A549 (cell line): ENCODE results near the gene MLLT10. TPM values are rescaled to one million over a fixed set of nuclear protein-coding genes. Genes with fewer than 3 reads are reported as not detected.

Experiments used
- ATAC-seq, 2 experiments: fragments of 200-7000 bp in 1 of 2; fragments of >200 bp in 1 of 2; cut with Nextera tagmentation in 1 of 2; cut with Tn5 transposase in 1 of 2; 3 replicates each; pipeline versions ENCODE4 v1.8.0 to v1.9.1; 2018 to 2020; ENCODE audit warnings: mild to moderate bottlenecking in 1 of 2, moderate library complexity in 1 of 2
- CTCF ChIA-PET: fragments of 300-600 bp; sonication (Branson Sonifier 250); formaldehyde crosslinking; extraction: SDS; loops from one replicate; lab custom pipeline; 2021; ENCODE audit warnings: antibody characterized with exemption, inconsistent platforms; lab: Yijun Ruan, JAX
- POLR2A ChIA-PET: fragments of 350-600 bp; formaldehyde crosslinking; extraction: SDS; loops from one replicate; lab custom pipeline; 2021; ENCODE audit warnings: antibody characterized with exemption, inconsistent platforms; lab: Yijun Ruan, JAX
- DNase-seq, 2 experiments: peaks; one replicate each; pipeline versions ENCODE4 v3.0.0 to v3.0.0-alpha.2; 2011 to 2016; ENCODE audit warnings: low read depth in 1 of 2, low spot score in 1 of 2
- FAIRE-seq: peaks from 2 replicates; lab custom pipeline; 2011; peaks lifted over from hg19 to GRCh38; lab: Jason Lieb, UNC
- H3K27ac ChIP-seq, 2 experiments: fragments of >200 bp; sonication (Bioruptor Twin); formaldehyde crosslinking; 3 replicates each; pipeline ENCODE4 v1.5.1; 2016 to 2017
- H3K4me1 ChIP-seq: fragments of >200 bp; sonication (Bioruptor Twin); formaldehyde crosslinking; 3 replicates; pipeline ENCODE4 v1.6.1; 2016
- H3K4me2 ChIP-seq: fragments of >200 bp; sonication (Bioruptor Twin); formaldehyde crosslinking; 3 replicates; pipeline ENCODE4 v1.6.1; 2016
- H3K4me3 ChIP-seq: fragments of >200 bp; sonication (Bioruptor Twin); formaldehyde crosslinking; 3 replicates; pipeline ENCODE4 v1.5.1; 2016
- H3K9me3 ChIP-seq: fragments of >200 bp; sonication (Bioruptor Twin); formaldehyde crosslinking; 3 replicates; pipeline ENCODE4 v1.6.1; 2016
- ATOH8 ChIP-seq: fragments of 250-450 bp; sonication (Bioruptor Pico); IDR thresholded peaks from 2 replicates; pipeline ENCODE4 v1.5.0; 2020; ENCODE audit warnings: low read depth, mild to moderate bottlenecking, moderate library complexity
- BHLHE40 ChIP-seq: IDR thresholded peaks from 2 replicates; pipeline ENCODE4 v1.6.1; 2012; ENCODE audit warnings: low read depth, low read length, inconsistent platforms
- CBX8 ChIP-seq: fragments of 200-600 bp; sonication (generic); IDR thresholded peaks from 2 replicates; pipeline ENCODE4 v1.6.1; 2016
- CHD4 ChIP-seq: fragments of 200-600 bp; sonication (generic); IDR thresholded peaks from 2 replicates; pipeline ENCODE4 v1.6.1; 2016; ENCODE audit warnings: antibody characterized with exemption, mild to moderate bottlenecking, borderline replicate concordance
- CTCF ChIP-seq: fragments of >200 bp; sonication (Bioruptor Twin); formaldehyde crosslinking; IDR thresholded peaks from 3 replicates; pipeline ENCODE4 v1.5.1; 2016
- E2F6 ChIP-seq: IDR thresholded peaks from 2 replicates; pipeline ENCODE4 v1.6.1; 2012; ENCODE audit warnings: low read depth, borderline replicate concordance
- EP300 ChIP-seq, 2 experiments: fragments of >200 bp; sonication (Bioruptor Twin); formaldehyde crosslinking; IDR thresholded peaks; 2 replicates in 1 of 2; 3 replicates in 1 of 2; pipeline ENCODE4 v1.6.1; 2016 to 2017
- FOXS1 ChIP-seq: fragments of 250-450 bp; sonication (Bioruptor Pico); IDR thresholded peaks from 2 replicates; pipeline ENCODE4 v1.5.0; 2020; ENCODE audit warnings: mild to moderate bottlenecking, moderate library complexity
- GATA3 ChIP-seq: IDR thresholded peaks from 2 replicates; pipeline ENCODE4 v1.6.1; 2012; ENCODE audit warnings: borderline replicate concordance
- HMGXB4 ChIP-seq: fragments of 250-450 bp; sonication (Bioruptor Pico); IDR thresholded peaks from 2 replicates; pipeline ENCODE4 v1.5.0; 2021; ENCODE audit warnings: mild to moderate bottlenecking, moderate library complexity, borderline replicate concordance
- HOXB13 ChIP-seq: fragments of 250-450 bp; sonication (Bioruptor Pico); IDR thresholded peaks from 2 replicates; pipeline ENCODE4 v1.5.0; 2020; ENCODE audit warnings: low read depth, mild to moderate bottlenecking, moderate library complexity
- HOXB5 ChIP-seq: fragments of 250-450 bp; sonication (Bioruptor Pico); IDR thresholded peaks from 2 replicates; pipeline ENCODE4 v1.5.0; 2020; ENCODE audit warnings: mild to moderate bottlenecking, moderate library complexity
- JUNB ChIP-seq: fragments of >200 bp; sonication (Bioruptor Twin); formaldehyde crosslinking; IDR thresholded peaks from 2 replicates; pipeline ENCODE4 v1.6.1; 2016
- MAFK ChIP-seq: fragments of 450-650 bp; IDR thresholded peaks from 2 replicates; pipeline ENCODE4 v1.6.1; 2014; ENCODE audit not compliant: partially characterized antibody
- MAZ ChIP-seq: fragments of 150-350 bp; IDR thresholded peaks from 2 replicates; pipeline ENCODE4 v1.6.1; 2014; ENCODE audit warnings: antibody characterized with exemption, low read depth, low read length, borderline replicate concordance
- MYC ChIP-seq: IDR thresholded peaks from 2 replicates; pipeline ENCODE4 v1.6.1; 2012; ENCODE audit warnings: mild to moderate bottlenecking, inconsistent platforms, low read length, improper control_type of control experiment, borderline replicate concordance
- POLR2A ChIP-seq: IDR thresholded peaks from 2 replicates; pipeline ENCODE4 v1.6.1; 2012; ENCODE audit warnings: mild to moderate bottlenecking, low read length
- RCOR1 ChIP-seq: fragments of 150-350 bp; IDR thresholded peaks from 2 replicates; pipeline ENCODE4 v1.6.1; 2014; ENCODE audit warnings: antibody characterized with exemption, low read length, low read depth
- REST ChIP-seq: fragments of 200-600 bp; sonication (generic); IDR thresholded peaks from 2 replicates; pipeline ENCODE4 v1.6.1; 2016; ENCODE audit warnings: antibody characterized with exemption, mild to moderate bottlenecking, moderate library complexity
- RFX5 ChIP-seq: fragments of 450-650 bp; IDR thresholded peaks from 2 replicates; pipeline ENCODE4 v1.7.1; 2014; ENCODE audit warnings: antibody characterized with exemption, mild to moderate bottlenecking, moderate library complexity
- SMC3 ChIP-seq: fragments of >200 bp; sonication (Bioruptor Twin); formaldehyde crosslinking; IDR thresholded peaks from 3 replicates; pipeline ENCODE4 v1.6.1; 2018; ENCODE audit warnings: inconsistent platforms
- ZSCAN20 ChIP-seq: fragments of 250-450 bp; sonication (Bioruptor Pico); IDR thresholded peaks from 2 replicates; pipeline ENCODE4 v1.8.0; 2022; ENCODE audit warnings: mild to moderate bottlenecking, moderate library complexity
- WGBS: methylation state at CpG from one replicate; pipeline ENCODE4 v1.1.6; 2017; ENCODE audit errors: missing lambda C conversion rate; 5-methylcytosine and 5-hydroxymethylcytosine counted together
- polyA plus RNA-seq, 4 experiments: library from polyadenylated mRNA; depleted of rRNA in 3 of 4; stranded (reverse); fragments of >200 nt; fragmentation: RNase III in 1 of 4; extraction: RNeasy Plus Mini Kit Qiagen cat#74134 plus additional on column Dnase treatment in 1 of 4; gene quantifications; 2 replicates in 3 of 4; 3 replicates in 1 of 4; pipeline ENCODE4 v1.2.3, GENCODE V29; 2011 to 2017
- TF ChIP-seq, protein P1 (sequence below): fragments of 450-650 bp; IDR thresholded peaks from 2 replicates; pipeline ENCODE4 v1.6.1; 2014; ENCODE audit warnings: antibody characterized with exemption

Gene MLLT10
- polyA plus RNA-seq, 2 of the 4 experiments (the other 2 are of a cell fraction): 41.7 to 54.1 TPM

DNA sequence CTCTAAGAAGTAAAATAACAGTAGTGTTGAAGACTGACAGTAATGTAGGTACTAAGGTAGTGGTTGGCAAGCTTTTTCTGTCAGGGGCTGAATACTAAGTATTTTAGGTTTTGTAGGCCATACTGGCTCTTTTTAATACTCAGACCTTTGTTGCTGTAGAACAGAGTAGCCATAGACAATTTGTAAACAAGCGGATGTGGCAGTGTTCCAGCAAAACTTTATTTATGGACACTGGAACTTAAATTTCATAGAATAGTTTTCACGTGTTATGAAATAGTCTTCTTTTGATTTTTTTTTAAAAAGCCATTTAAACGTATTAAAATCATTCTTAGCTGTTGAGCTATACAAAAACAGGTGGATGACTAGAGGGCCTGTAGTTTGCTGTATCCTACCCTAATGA is 121.2 kb downstream of the MLLT10 start (continued):
- TF ChIP-seq ZSCAN20: no peak
- TF ChIP-seq BHLHE40: no peak
- TF ChIP-seq RCOR1: no peak
- TF ChIP-seq, protein P1, sequence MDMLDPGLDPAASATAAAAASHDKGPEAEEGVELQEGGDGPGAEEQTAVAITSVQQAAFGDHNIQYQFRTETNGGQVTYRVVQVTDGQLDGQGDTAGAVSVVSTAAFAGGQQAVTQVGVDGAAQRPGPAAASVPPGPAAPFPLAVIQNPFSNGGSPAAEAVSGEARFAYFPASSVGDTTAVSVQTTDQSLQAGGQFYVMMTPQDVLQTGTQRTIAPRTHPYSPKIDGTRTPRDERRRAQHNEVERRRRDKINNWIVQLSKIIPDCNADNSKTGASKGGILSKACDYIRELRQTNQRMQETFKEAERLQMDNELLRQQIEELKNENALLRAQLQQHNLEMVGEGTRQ: no peak

GRCh38 chr10:21655687-21656086 is 121.7 kb downstream of the MLLT10 start:
- ATAC-seq (no peak), FAIRE-seq (no peak), DNase-seq (no peak)
- Histone ChIP-seq H3K27ac (no peak overlapping the region), H3K4me1 (no peaks in the 10 kb centered on the region), H3K4me2 (no peak overlapping the region), H3K4me3 (no peak overlapping the region), H3K9me3 (no peaks in the 10 kb centered on the region)
- ChIA-PET CTCF (no interaction called here), POLR2A (no interaction called here)
- TF ChIP-seq HMGXB4 (CRISPR knock-in tag): no peak
- TF ChIP-seq ATOH8 (CRISPR knock-in tag): no peak
- no peak for TF ChIP-seq CHD4
- TF ChIP-seq MAFK: no peak
- WGBS: 78% methylated on average over 5 of the region's 5 CpGs

DNA sequence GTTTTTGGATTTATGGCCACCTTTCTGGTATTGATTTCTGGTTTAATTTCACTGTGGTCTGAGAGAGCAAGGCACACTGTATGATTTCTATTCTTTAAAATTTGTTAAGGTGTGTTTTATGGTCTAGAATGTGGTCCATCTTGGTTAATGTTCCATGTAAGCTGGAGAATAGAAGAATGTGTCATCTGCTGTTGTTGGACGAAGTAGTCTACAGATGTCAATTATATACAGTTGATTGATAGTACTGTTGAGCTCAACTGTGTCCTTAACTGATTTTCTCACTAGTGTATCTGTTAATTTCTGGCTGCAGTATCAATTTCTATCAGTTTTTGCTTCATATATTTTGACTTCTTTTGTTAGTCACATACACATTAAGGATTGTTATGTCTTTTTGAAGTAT is 127.1 kb downstream of the MLLT10 start:
- TF ChIP-seq EP300 (IDR thresholded peaks at IDR 0.05) (no peak), REST (no peak), BHLHE40 (no peak), SMC3 (no peak), CBX8 (no peak), MYC (no peak), HOXB5 (CRISPR knock-in tag) (no peak), RCOR1 (no peak), POLR2A (no peak), MAZ (no peak), GATA3 (no peak), E2F6 (no peak), CTCF (no peak), HOXB13 (CRISPR knock-in tag) (no peak), JUNB (no peak), RFX5 (no peak), FOXS1 (no peak)
- Histone ChIP-seq H3K27ac (no peak overlapping the region), H3K4me3 (no peak overlapping the region), H3K4me2 (no peak overlapping the region), H3K4me1 (peaks cover 12% of the 10 kb centered on the region; the same call in 2 of the 3 replicates), H3K9me3 (no peaks in the 10 kb centered on the region)
- CTCF ChIA-PET: interaction anchor here (2.1 kb wide), 1 partner anchor 71 kb away, joined by 4 read pairs; no protein-coding TSS in a partner anchor
- POLR2A ChIA-PET: no interaction called here
- 78% methylated on average over 1 of the region's 1 CpG for WGBS
- peak; percentile 7 for FAIRE-seq
- DNase-seq: no peak
- no peak for ATAC-seq
